DOHH2 (cell line): ENCODE measurements around the gene METTL15.

ENCODE experiments used
- CTCF ChIP-seq: fragments of 200-600 bp; sonication (generic); IDR thresholded peaks from one replicate; pipeline ENCODE4 v1.5.1; 2014; ENCODE audit warnings: antibody characterized with exemption, mild to moderate bottlenecking, low read depth, low read length; ENCODE audit not compliant: poor library complexity, severe bottlenecking
- EZH2phosphoT487 ChIP-seq: fragments of 200-600 bp; sonication (generic); IDR thresholded peaks from 2 replicates; pipeline ENCODE4 v1.6.1; 2017; ENCODE audit warnings: borderline replicate concordance, mild to moderate bottlenecking, antibody characterized with exemption, low read length, moderate library complexity, mixed read lengths

GRCh38 chr11:28343304-28344233, 235.4 kb downstream of the METTL15 start:
- no peak for TF ChIP-seq CTCF
- TF ChIP-seq EZH2phosphoT487 = no peak
